Subcutaneous abdominal adipose tissue (tissue), 5 donors: ENCODE data around the gene GSTA4.
"Not testable (repeated sequence)": the region's sequence is repeated elsewhere in the genome, so short reads cannot be mapped to it uniquely, and the experiment has no call there.

ENCODE experiments used
- H3K27ac ChIP-seq: one replicate; pipeline ENCODE4 v1.7.0; 2013; ENCODE audit warnings: low read depth, mild to moderate bottlenecking, inconsistent platforms, low read length, moderate library complexity
- H3K27me3 ChIP-seq, 5 donors: one replicate each; pipeline ENCODE4 v1.7.0; 2013; ENCODE audit warnings: low read length in 5 of 5, inconsistent platforms in 1 of 5; ENCODE audit not compliant: control insufficient read depth in 5 of 5, insufficient read depth in 4 of 5
- H3K36me3 ChIP-seq, 5 donors: one replicate each; pipeline ENCODE4 v1.7.0; 2013; ENCODE audit warnings: low read length in 5 of 5; ENCODE audit not compliant: control insufficient read depth in 5 of 5, insufficient read depth in 5 of 5
- H3K4me1 ChIP-seq, 5 donors: one replicate each; pipeline ENCODE4 v1.7.0; 2013; ENCODE audit warnings: low read length in 5 of 5, mild to moderate bottlenecking in 3 of 5, moderate library complexity in 1 of 5; ENCODE audit not compliant: control insufficient read depth in 5 of 5, insufficient read depth in 5 of 5
- H3K4me3 ChIP-seq, 5 donors: one replicate each; pipeline ENCODE4 v1.7.0; 2013; ENCODE audit warnings: low read length in 5 of 5, low read depth in 1 of 5
- H3K9ac ChIP-seq, 5 donors: one replicate each; pipeline ENCODE4 v1.7.0; 2013; ENCODE audit warnings: low read length in 5 of 5, mild to moderate bottlenecking in 4 of 5, moderate library complexity in 3 of 5
- H3K9me3 ChIP-seq, 5 donors: one replicate each; pipeline ENCODE4 v1.7.0; 2013; ENCODE audit warnings: low read length in 5 of 5; ENCODE audit not compliant: control insufficient read depth in 5 of 5
- donor health status: healthy.
- donor health status: healthy.
- donor health status: healthy.
- donor health status: healthy.
- donor health status: healthy.

Gene GSTA4

DNA sequence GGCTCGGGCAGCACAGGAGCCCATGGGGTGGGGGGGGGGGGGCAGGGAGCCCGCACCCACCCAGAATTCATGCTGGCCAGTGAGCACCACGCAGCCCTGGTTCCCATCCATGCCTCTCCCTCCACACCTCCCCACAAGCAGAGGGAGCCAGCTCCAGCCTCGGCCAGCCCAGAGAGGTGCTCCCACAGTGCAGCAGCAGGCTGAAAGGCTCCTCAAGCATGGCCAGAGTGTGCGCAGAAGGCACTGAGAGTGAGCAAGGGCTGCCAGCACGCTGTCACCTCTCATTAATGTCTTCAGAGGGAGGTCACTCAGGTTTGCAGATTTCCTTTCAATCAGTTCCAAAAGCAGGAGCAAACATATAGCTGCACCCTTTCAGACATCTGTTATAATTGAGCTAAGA lies 32.4 kb downstream of the GSTA4 start:
- H3K4me3 ChIP-seq = no peak overlapping the region
- H3K27me3 ChIP-seq = peaks cover 0 to 3% (median 0%) of the 10 kb centered on the region in 5 donors
- no peak overlapping the region for H3K9ac ChIP-seq
- peaks cover 0 to 5% (median 0%) of the 10 kb centered on the region in 5 donors for H3K9me3 ChIP-seq
- H3K27ac ChIP-seq = no peak overlapping the region
- no peaks in the 10 kb centered on the region for H3K4me1 ChIP-seq
- H3K36me3 ChIP-seq = no peaks in the 10 kb centered on the region

DNA sequence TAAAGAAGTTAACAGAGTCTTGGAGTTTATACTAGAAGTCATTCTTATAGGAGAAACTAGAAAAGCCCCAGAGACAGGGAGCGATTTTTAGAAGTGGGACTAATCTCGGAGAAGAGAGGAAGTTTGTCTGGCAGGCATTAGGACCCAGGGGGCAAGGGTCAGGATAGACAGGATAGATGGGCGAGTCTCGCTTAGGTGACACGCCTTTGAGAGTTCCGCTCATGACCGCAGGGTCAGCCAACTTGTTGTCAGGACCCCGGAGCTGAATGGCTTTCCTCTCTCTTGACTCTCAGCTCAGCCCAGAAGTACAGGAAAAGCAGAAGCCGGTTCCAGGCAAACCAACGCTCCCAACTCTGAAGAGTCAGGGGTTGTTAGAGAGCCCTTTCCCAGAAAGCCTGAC lies 34.1 kb downstream of the GSTA4 start:
- not testable (repeated sequence) for H3K36me3 ChIP-seq, H3K4me1 ChIP-seq, H3K27me3 ChIP-seq, H3K4me3 ChIP-seq, H3K9me3 ChIP-seq, H3K9ac ChIP-seq, H3K27ac ChIP-seq

DNA sequence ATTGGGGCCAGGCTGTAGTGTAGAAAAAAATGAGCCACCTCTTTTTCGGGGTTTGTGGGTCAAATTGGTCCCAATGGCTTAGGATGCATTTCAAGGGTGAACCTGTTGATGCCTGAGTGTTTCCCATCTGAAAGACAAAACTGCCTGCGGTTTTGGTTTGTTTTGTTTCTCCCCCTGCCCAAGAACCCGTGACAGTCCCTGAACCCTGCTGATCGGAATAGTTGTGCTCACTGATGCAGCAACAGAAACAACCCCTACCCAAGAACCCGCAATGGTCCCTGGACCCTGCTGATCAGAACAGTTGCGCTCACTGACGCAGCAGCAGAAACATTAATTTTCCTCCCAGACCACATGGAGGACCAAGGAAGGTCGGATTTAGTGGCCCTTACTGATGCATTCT lies 34.9 kb downstream of the GSTA4 start:
- H3K4me1 ChIP-seq = not testable (repeated sequence)

DNA sequence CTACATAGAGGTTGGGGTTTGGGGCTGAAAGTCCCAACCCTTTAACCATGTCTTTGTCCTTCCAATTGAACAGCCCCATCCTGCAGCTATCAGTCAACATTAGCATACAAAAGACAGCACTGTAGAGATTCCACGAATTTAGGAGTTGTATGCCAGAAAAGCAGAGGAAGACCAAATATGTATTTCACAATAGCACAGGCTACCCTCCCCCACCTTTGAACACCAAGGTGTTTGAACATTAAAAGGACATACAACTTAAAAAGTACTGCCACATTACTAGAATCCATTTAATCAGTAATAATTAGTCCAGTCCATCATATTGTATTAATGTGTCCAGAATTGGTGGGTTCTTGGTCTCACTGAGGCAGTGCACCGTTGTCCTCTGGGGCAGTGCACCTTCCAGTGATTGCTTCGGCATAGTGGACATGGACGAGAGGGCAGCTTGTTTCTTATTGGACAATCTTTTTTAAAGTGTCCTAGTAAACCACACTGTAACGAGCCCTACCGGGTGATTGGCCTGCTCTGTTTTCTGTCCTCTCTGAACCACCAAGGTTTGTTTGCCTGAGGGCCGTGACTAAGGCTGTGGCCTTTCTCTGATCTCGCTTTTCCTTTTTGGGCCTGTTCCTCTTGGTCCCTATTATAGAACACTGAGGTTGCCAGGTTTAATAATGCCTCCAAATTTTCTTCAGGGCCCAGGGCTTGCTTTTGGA lies 36.4 kb downstream of the GSTA4 start:
- Histone ChIP-seq H3K27me3 (no peaks in the 10 kb centered on the region), H3K27ac (no peak overlapping the region), H3K9me3 (peaks cover 0 to 5% (median 0%) of the 10 kb centered on the region in 5 donors), H3K36me3 (no peaks in the 10 kb centered on the region), H3K4me1 (no peaks in the 10 kb centered on the region), H3K9ac (no peak overlapping the region), H3K4me3 (no peak overlapping the region)

More for the DNA sequence above, 34.9 kb downstream of the GSTA4 start:
- not testable (repeated sequence) for H3K9ac ChIP-seq, H3K4me3 ChIP-seq, H3K27ac ChIP-seq, H3K36me3 ChIP-seq, H3K27me3 ChIP-seq, H3K9me3 ChIP-seq

DNA sequence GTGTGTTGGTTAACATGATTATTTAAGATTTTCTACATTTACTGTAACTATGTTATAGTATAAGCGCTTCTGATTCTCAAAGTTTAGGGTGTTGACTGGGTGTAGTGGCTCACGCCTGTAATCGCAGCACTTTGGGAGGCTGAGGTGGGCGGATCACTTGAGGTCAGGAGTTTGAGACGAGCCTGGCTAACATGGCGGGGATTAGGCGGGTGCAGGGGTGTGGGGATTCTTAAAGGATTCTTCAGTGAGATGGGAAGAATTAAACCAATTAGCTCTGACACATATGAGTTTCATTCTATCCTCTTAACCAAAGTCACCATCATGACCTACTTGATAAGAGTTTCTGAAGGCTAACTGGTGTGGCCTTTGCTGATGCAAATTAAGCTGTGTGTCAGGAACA lies 39.2 kb downstream of the GSTA4 start:
- Histone ChIP-seq H3K9me3 (no peaks in the 10 kb centered on the region), H3K4me1 (no peaks in the 10 kb centered on the region), H3K36me3 (no peaks in the 10 kb centered on the region), H3K27me3 (no peaks in the 10 kb centered on the region), H3K4me3 (no peak overlapping the region), H3K27ac (no peak overlapping the region), H3K9ac (no peak overlapping the region)

DNA sequence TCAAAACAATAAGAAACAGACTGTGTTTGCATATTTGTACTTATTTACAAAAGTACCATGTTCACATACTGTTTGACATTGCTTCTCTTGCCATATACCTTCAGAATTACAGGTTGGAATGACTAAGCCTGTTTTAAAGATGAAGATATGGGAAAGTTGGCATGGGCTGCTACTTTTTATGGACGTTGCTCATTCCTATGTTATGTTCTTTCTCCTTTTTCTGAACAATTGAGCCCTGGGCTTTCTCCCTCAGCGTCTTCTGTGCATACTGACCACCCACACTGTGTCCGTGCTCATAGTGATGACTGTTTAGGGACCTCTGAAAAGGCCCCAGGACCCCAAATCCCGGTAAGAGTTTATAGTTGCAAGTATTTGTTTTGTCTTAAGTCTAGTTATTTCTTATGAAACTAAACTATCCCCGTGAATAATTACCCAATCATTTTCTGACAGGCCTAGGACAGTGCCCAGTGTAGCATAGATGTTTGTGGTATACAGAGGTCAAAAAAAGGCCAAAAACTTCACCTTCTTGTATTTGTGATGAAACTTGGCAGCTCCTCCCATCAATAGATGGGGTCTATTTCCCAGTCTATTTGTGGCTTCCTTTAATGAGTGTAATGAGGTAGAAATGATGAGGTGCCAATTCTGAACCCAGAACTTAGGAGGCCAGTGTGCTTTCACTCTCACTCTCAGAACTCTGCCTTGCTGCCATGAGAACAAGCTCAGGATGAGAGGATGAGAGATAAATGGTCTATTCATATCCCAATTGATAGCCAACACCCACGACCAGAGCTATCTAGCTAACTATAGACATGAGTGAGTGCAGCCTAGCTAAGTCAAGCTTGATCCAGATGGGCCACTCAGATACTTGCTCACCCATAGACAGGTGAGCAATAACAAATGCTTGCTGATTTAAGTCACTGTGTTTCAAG lies 40.9 kb downstream of the GSTA4 start:
- no peaks in the 10 kb centered on the region for H3K4me1 ChIP-seq
- H3K27ac ChIP-seq = no peak overlapping the region
- H3K36me3 ChIP-seq = no peaks in the 10 kb centered on the region
- no peaks in the 10 kb centered on the region for H3K27me3 ChIP-seq
- no peak overlapping the region for H3K9ac ChIP-seq
- H3K9me3 ChIP-seq = no peaks in the 10 kb centered on the region
- no peak overlapping the region for H3K4me3 ChIP-seq

DNA sequence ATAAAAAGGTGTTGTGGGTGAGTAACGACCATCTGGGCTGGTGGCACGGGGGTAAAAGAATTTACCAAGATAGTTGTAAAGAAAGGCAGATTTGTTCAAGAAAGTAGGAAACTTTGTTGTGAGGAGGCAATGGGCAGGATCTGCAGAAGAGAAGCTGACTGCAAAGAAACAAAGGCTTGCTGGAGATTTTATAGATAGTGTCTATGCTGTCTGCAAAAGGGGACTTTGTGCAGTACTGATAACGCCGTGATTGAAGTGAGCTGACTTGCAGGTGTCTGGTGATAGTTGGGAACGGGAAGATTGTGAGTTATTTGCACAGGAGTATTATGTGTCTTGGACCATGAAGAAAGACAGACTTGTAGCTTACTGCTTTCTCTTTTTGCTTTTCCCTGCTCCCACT lies 48.8 kb downstream of the GSTA4 start:
- H3K4me1 ChIP-seq = no peaks in the 10 kb centered on the region
- H3K27me3 ChIP-seq = peaks cover 0 to 3% (median 0%) of the 10 kb centered on the region in 5 donors
- H3K4me3 ChIP-seq = no peak overlapping the region
- no peak overlapping the region for H3K9ac ChIP-seq
- no peaks in the 10 kb centered on the region for H3K36me3 ChIP-seq
- no peak overlapping the region for H3K27ac ChIP-seq
- H3K9me3 ChIP-seq = no peaks in the 10 kb centered on the region

DNA sequence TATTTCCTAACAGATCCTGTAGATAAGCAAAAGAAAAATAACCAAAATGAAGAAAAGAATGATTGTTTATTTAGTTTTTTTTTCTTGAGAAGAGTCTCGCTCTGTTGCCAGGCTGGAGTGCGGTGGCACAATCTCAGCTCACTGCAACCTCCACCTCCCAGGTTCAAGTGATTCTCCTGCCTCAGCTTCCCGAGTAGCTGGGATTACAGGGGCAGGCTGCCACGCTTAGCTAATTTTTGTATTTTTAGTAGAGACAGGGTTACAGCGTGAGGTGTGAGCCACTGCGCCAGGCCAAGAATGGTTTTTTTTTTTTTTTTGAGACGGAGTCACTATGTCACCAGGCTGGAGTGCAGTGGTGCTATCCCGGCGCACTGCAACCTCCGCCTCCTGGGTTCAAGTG lies 52.3 kb downstream of the GSTA4 start:
- H3K36me3 ChIP-seq, H3K4me3 ChIP-seq, H3K27ac ChIP-seq, H3K27me3 ChIP-seq, H3K9ac ChIP-seq, H3K9me3 ChIP-seq: not testable (repeated sequence)
- peaks cover 0 to 10% (median 0%) of the 10 kb centered on the region in 5 donors for H3K4me1 ChIP-seq

DNA sequence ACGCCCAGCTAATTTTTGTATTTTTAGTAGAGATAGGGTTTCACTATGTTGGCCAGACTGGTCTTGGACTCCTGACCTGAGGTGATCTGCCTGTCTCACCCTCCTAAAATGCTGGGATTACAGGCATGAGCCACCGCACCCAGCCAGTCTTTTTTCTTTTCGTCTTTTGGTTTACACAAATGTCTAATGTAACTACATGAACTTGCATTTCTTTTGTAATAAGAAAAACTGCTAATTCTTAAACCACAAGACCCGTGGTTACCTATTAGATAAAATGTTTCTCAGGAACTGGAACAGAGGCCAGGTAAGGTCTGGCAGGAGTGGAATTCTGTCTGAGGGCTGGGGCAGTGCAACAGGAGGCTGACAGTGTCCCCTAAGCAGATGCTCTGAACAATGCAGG lies 52.9 kb downstream of the GSTA4 start:
- H3K9ac ChIP-seq = no peak overlapping the region
- peaks cover 0 to 10% (median 0%) of the 10 kb centered on the region in 5 donors for H3K4me1 ChIP-seq
- no peak overlapping the region for H3K4me3 ChIP-seq
- no peaks in the 10 kb centered on the region for H3K9me3 ChIP-seq
- no peaks in the 10 kb centered on the region for H3K36me3 ChIP-seq
- peaks cover 0 to 3% (median 0%) of the 10 kb centered on the region in 5 donors for H3K27me3 ChIP-seq
- H3K27ac ChIP-seq = no peak overlapping the region

DNA sequence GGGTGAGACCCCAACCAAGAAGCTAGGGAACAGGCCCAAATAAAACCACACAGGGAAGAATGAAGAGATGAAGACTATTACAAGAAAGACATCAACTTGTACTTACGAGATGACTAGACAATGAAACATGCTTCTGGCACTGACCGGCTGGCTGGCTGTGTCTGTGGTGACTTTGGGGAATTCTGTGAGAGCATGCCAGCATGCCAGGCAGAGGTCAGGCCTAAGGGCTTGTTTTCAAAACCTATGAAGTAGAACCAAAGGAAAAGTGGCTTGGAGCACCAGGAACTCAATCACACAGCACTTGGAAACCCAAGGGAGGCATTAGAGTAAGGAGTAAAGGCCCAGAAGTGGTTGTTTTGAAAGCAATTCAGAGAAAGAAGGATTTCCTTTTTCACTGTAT lies 57.2 kb downstream of the GSTA4 start:
- H3K27ac ChIP-seq = no peak overlapping the region
- no peaks in the 10 kb centered on the region for H3K9me3 ChIP-seq
- H3K36me3 ChIP-seq = no peaks in the 10 kb centered on the region
- H3K4me1 ChIP-seq = peaks cover 0 to 10% (median 0%) of the 10 kb centered on the region in 5 donors
- H3K27me3 ChIP-seq = peaks cover 0 to 3% (median 0%) of the 10 kb centered on the region in 5 donors
- H3K4me3 ChIP-seq = no peak overlapping the region
- H3K9ac ChIP-seq = no peak overlapping the region
